ENCODE measurements around the gene DPH7.
"Not testable (repeated sequence)": the region's sequence is repeated elsewhere in the genome, so short reads cannot be mapped to it uniquely, and the experiment has no call there.

The DPH7 gene

DNA sequence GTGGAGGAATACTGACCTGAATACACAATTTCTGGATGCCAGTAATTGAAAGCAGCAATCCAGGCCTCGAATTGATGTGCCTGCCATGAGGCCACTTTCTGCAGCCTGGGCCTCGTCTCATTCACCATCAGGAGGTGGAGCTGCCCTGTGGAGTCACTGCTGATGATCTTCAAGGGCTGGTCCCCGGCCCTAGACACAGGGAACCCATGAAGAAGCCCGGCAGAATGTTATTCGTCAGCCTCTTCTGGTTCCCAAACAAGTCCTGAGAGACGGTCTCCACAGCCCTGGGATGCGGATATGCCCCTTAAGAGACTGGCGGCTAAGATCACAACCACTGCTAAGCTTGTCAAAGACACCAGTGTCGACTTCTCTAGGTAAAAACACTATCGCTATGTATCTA, 4.5 kb downstream of the DPH7 start:
- Histone ChIP-seq H3K4me3 (ENCODE audit: low read depth, low read length) (no peak overlapping the region), H3K27me3 (ENCODE audit: control insufficient read depth, insufficient read depth, low read length) (no peaks in the 10 kb centered on the region), H3K9ac (ENCODE audit: low read depth, low read length) (no peak overlapping the region), H3K9me3 (ENCODE audit: control insufficient read depth, insufficient read depth, low read length) (no peaks in the 10 kb centered on the region), H3K36me3 (ENCODE audit: control insufficient read depth, insufficient read depth, low read length) (peaks cover 32% of the 10 kb centered on the region), H3K4me1 (ENCODE audit: control insufficient read depth, insufficient read depth, low read length) (no peaks in the 10 kb centered on the region)

DNA sequence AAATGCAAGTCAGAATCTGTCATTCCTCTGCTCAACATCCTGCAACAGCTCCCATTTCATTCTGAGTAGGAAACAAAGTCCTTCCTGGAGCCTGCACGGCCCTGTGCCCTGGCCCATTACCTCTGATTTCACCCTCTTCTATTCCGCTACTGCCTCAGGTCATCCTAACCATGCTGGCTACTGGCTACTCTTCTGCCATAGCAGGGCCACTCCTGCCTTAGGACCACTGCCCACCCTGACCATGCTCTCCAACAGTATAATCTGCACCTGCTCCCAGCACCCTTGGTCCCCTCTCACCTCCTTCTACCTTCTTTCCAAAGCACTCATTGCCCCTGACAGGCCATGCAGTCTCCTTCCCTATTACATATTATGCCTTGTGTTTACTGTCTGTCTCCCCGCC, 8.2 kb downstream of the DPH7 start:
- H3K36me3 ChIP-seq (ENCODE audit: control insufficient read depth, insufficient read depth, low read length): peaks cover 30% of the 10 kb centered on the region

DNA sequence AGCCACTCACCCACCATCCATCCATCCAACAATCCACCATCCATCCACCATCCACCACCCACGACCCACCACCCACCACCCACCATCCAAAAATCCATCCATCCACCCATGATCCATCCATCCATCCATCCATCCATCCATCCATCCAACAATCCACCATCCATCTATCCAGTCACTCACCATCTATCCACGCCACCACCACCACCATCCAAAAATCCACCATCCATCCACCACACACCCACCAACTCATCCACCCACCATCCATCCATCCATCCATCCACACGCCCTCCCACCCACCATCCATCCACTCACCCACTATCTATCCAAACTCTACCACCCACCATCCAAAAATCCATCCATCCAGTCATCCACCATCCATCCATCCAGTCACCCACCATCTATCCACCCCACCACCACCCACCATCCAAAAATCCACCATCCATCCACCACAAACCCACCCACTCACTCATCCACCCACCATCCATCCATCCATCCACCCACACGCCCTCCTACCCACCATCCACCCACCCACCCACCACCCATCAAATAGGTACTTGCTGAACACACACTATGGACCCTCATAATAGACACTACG, 9.0 kb downstream of the DPH7 start:
- Histone ChIP-seq H3K27me3 (ENCODE audit: control insufficient read depth, insufficient read depth, low read length) (no peaks in the 10 kb centered on the region), H3K9me3 (ENCODE audit: control insufficient read depth, insufficient read depth, low read length) (no peaks in the 10 kb centered on the region), H3K9ac (ENCODE audit: low read depth, low read length) (no peak overlapping the region), H3K4me3 (ENCODE audit: low read depth, low read length) (no peak overlapping the region), H3K4me1 (ENCODE audit: control insufficient read depth, insufficient read depth, low read length) (no peaks in the 10 kb centered on the region), H3K36me3 (ENCODE audit: control insufficient read depth, insufficient read depth, low read length) (peaks cover 26% of the 10 kb centered on the region)

More for the DNA sequence above, 8.2 kb downstream of the DPH7 start:
- Histone ChIP-seq H3K4me1 (ENCODE audit: control insufficient read depth, insufficient read depth, low read length) (no peaks in the 10 kb centered on the region), H3K9me3 (ENCODE audit: control insufficient read depth, insufficient read depth, low read length) (no peaks in the 10 kb centered on the region), H3K27me3 (ENCODE audit: control insufficient read depth, insufficient read depth, low read length) (no peaks in the 10 kb centered on the region), H3K4me3 (ENCODE audit: low read depth, low read length) (no peak overlapping the region), H3K9ac (ENCODE audit: low read depth, low read length) (no peak overlapping the region)

DNA sequence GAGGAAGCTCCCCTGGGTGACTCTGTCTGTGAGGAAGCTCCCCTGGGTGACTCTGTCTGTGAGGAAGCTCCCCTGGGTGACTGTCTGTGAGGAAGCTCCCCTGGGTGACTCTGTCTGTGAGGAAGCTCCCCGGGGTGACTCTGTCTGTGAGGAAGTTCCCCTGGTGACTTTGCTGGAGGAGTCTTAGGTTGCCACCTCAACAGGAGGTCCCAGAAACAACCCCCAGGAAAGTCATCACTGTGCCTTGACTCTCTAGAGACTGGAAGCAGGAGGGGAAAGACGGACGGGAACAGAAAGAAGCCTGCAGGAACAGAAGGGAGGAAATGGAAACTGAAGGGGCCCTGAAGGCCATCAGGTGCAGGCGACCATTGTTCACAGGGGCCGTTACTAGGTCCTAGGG, 10.3 kb downstream of the DPH7 start:
- H3K9ac ChIP-seq (ENCODE audit: low read depth, low read length); H3K4me3 ChIP-seq (ENCODE audit: low read depth, low read length); H3K9me3 ChIP-seq (ENCODE audit: control insufficient read depth, insufficient read depth, low read length); H3K4me1 ChIP-seq (ENCODE audit: control insufficient read depth, insufficient read depth, low read length); H3K27me3 ChIP-seq (ENCODE audit: control insufficient read depth, insufficient read depth, low read length): not testable (repeated sequence)
- peaks cover 32% of the 10 kb centered on the region for H3K36me3 ChIP-seq (ENCODE audit: control insufficient read depth, insufficient read depth, low read length)

DNA sequence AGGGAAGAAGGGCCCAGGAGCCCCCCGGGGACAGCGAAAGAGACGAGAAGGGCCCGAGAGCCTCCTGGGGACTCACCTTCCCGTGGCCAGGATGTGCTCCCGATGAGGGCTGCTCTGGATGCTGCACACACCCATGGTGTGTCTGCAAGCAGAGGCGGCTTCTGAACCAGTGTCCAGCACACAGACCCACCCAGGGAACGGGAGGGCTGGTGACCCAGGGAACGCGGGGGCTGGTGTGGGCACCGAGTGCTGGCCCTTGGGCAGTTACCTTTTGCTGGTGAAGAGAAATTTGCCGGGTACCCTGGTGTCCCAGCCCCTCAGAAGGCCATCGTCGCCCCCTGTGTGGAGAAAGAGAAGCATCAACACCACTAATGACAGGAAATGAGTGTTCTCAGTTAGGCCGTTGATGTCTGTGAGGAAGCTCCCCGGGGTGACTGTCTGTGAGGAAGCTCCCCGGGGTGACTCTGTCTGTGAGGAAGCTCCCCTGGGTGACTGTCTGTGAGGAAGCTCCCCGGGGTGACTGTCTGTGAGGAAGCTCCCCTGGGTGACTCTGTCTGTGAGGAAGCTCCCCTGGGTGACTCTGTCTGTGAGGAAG, 13.8 kb downstream of the DPH7 start:
- H3K27me3 ChIP-seq (ENCODE audit: control insufficient read depth, insufficient read depth, low read length): no peaks in the 10 kb centered on the region
- peaks cover 24% of the 10 kb centered on the region for H3K36me3 ChIP-seq (ENCODE audit: control insufficient read depth, insufficient read depth, low read length)
- no peaks in the 10 kb centered on the region for H3K9me3 ChIP-seq (ENCODE audit: control insufficient read depth, insufficient read depth, low read length)
- no peak overlapping the region for H3K9ac ChIP-seq (ENCODE audit: low read depth, low read length)
- no peak overlapping the region for H3K4me3 ChIP-seq (ENCODE audit: low read depth, low read length)
- no peaks in the 10 kb centered on the region for H3K4me1 ChIP-seq (ENCODE audit: control insufficient read depth, insufficient read depth, low read length)

DNA sequence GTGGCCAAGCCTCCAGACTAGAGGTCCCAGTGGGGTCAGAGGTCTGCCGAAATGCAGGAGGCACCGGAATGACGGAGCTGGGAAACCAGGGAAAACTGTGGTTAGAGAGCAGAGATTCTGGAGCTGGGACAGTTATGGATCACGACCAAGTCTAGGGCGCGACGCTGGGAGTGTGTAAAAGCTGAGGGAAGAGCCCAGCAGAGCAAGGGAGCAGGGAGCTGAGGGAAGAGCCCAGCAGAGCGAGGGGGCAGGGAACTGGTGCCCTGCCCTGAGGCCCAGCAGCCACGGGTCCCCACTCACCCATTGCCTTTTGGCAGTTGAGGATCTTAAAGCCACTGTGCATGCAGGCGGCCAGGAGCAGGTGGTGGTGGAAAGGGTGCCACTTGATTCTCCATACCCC, 14.6 kb downstream of the DPH7 start:
- no peaks in the 10 kb centered on the region for H3K27me3 ChIP-seq (ENCODE audit: control insufficient read depth, insufficient read depth, low read length)
- no peaks in the 10 kb centered on the region for H3K9me3 ChIP-seq (ENCODE audit: control insufficient read depth, insufficient read depth, low read length)
- H3K4me3 ChIP-seq (ENCODE audit: low read depth, low read length): no peak overlapping the region
- no peak overlapping the region for H3K9ac ChIP-seq (ENCODE audit: low read depth, low read length)
- peaks cover 24% of the 10 kb centered on the region for H3K36me3 ChIP-seq (ENCODE audit: control insufficient read depth, insufficient read depth, low read length)
- H3K4me1 ChIP-seq (ENCODE audit: control insufficient read depth, insufficient read depth, low read length): no peaks in the 10 kb centered on the region

DNA sequence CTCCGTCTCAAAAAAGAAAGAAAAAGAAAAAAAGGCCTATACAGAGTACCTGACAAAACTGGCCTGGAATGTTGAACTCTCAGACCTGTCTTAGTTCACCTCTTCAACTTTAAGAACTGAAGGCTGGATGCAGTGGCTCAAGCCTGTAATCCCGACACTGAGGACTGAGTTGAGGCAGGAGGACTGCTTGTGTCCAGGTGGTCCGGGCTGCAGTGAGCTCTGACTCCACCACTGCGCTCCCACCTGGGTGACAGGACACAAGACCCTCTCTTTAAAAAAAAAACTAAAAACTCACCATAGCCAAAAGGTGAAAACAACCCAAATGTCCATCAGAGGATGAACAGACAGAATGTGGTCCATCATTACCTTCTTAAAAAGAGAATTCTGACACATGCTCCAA, 20.6 kb downstream of the DPH7 start:
- no peaks in the 10 kb centered on the region for H3K4me1 ChIP-seq (ENCODE audit: control insufficient read depth, insufficient read depth, low read length)
- H3K9me3 ChIP-seq (ENCODE audit: control insufficient read depth, insufficient read depth, low read length): no peaks in the 10 kb centered on the region
- peaks cover 22% of the 10 kb centered on the region for H3K36me3 ChIP-seq (ENCODE audit: control insufficient read depth, insufficient read depth, low read length)
- no peak overlapping the region for H3K9ac ChIP-seq (ENCODE audit: low read depth, low read length)
- H3K27me3 ChIP-seq (ENCODE audit: control insufficient read depth, insufficient read depth, low read length): no peaks in the 10 kb centered on the region
- no peak overlapping the region for H3K4me3 ChIP-seq (ENCODE audit: low read depth, low read length)

DNA sequence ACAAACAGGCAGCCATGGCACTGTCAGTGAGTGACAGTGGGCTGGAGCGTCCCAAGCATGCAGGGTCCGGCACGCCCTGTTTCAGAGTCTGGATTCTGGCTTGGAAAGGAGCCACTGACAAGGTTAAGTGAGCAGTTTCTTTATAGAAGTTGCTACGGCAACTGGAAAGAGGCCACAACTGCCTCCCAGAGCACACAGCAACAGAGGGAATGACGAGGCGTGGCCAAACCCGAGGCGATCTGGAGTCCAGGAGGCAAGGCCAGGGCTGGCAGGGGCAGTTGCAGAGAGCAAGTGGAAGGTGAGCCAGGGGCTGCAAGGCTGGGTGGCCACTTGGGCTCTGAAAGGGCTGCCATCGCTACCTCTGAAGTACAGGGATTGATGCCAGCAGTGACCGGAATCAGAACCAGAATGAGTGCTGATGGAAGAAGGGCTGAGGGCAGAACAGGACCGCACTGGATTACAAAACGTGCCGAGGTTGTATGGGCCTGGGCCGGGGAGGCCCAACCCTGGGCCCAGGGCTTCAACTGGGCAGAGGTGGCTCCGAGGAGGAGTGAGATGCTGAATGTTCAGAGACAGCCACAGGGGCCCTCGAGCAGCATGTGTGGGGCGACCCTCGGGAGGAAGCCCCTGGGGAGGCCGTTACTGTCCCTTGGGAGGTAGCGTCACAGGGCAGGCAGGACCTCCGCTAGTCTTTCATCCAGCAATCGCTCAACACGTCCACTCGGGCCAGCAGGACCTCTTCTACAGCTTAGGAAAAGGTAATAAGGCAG, 22.5 kb downstream of the DPH7 start:
- no peaks in the 10 kb centered on the region for H3K4me1 ChIP-seq (ENCODE audit: control insufficient read depth, insufficient read depth, low read length)
- H3K4me3 ChIP-seq (ENCODE audit: low read depth, low read length): no peak overlapping the region
- no peak overlapping the region for H3K9ac ChIP-seq (ENCODE audit: low read depth, low read length)
- H3K27me3 ChIP-seq (ENCODE audit: control insufficient read depth, insufficient read depth, low read length): no peaks in the 10 kb centered on the region
- H3K36me3 ChIP-seq (ENCODE audit: control insufficient read depth, insufficient read depth, low read length): peaks cover 21% of the 10 kb centered on the region
- H3K9me3 ChIP-seq (ENCODE audit: control insufficient read depth, insufficient read depth, low read length): no peaks in the 10 kb centered on the region

DNA sequence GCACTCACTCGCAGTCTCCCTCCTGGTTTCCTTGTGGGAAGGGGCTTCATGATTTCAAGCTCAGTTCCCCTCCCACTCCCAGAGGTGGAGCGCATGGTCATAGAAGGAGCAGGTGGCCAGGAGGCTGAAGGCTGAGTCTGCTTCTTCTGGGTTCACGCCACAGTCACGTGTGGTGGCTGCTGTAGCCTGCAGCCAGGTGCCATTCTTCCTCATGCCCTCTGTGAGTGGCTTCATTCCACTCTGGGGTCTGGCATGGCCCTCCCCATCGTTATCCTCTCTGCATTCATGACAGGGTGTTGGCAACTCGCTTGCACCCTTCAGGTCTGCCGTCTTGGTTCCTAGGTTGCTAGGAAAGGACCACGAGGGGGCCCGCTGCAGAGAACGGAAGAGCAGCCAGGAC, 23.5 kb downstream of the DPH7 start:
- Histone ChIP-seq H3K36me3 (ENCODE audit: control insufficient read depth, insufficient read depth, low read length) (peaks cover 21% of the 10 kb centered on the region), H3K4me3 (ENCODE audit: low read depth, low read length) (no peak overlapping the region), H3K9me3 (ENCODE audit: control insufficient read depth, insufficient read depth, low read length) (no peaks in the 10 kb centered on the region), H3K9ac (ENCODE audit: low read depth, low read length) (no peak overlapping the region), H3K4me1 (ENCODE audit: control insufficient read depth, insufficient read depth, low read length) (no peaks in the 10 kb centered on the region), H3K27me3 (ENCODE audit: control insufficient read depth, insufficient read depth, low read length) (no peaks in the 10 kb centered on the region)

DNA sequence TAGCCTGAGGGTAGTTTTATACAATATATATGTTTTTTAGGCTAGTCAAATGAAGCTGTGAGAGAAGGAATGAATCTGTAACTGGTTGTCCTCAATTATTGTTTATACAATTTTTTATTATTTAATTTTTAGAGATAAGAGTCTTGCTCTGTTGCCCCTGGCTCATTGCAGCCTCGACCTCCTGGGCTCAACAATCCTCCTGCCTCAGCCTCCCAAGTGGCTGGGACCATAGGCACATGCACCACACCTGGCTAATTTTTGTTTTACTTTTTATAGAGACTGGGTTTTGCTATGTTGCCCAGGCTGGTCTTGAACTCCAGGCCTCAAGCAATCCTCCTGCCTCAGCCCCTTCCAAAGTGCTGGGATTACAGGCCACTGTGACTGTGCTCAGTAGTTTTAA, 24.4 kb downstream of the DPH7 start:
- no peak overlapping the region for H3K9ac ChIP-seq (ENCODE audit: low read depth, low read length)
- no peaks in the 10 kb centered on the region for H3K4me1 ChIP-seq (ENCODE audit: control insufficient read depth, insufficient read depth, low read length)
- H3K4me3 ChIP-seq (ENCODE audit: low read depth, low read length): no peak overlapping the region
- no peaks in the 10 kb centered on the region for H3K27me3 ChIP-seq (ENCODE audit: control insufficient read depth, insufficient read depth, low read length)
- no peaks in the 10 kb centered on the region for H3K9me3 ChIP-seq (ENCODE audit: control insufficient read depth, insufficient read depth, low read length)
- peaks cover 21% of the 10 kb centered on the region for H3K36me3 ChIP-seq (ENCODE audit: control insufficient read depth, insufficient read depth, low read length)

DNA sequence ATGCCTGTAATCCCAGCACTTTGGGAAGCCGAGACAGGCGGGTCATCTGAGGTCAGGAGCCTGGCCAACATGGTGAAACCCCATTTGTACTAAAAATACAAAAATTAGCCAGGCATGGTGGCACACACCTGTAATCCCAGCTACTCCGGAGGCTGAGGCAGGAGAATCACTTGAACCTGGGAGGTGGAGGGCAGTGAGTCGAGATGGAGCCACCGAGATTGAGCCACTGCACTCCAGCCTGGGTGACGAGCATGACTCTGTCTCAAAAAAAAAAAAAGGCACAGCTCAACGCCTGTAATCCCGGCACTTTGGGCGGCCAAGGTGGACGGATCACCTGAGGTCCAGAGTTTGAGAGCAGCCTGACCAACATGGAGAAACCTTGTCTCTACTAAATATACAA, 25.1 kb downstream of the DPH7 start:
- H3K36me3 ChIP-seq (ENCODE audit: control insufficient read depth, insufficient read depth, low read length): peaks cover 21% of the 10 kb centered on the region
- not testable (repeated sequence) for H3K4me3 ChIP-seq (ENCODE audit: low read depth, low read length); H3K9ac ChIP-seq (ENCODE audit: low read depth, low read length); H3K4me1 ChIP-seq (ENCODE audit: control insufficient read depth, insufficient read depth, low read length); H3K9me3 ChIP-seq (ENCODE audit: control insufficient read depth, insufficient read depth, low read length); H3K27me3 ChIP-seq (ENCODE audit: control insufficient read depth, insufficient read depth, low read length)
